RWPE2 (cell line): ENCODE data around the gene CARMIL3.
A peak's percentile ranks its signal among the peaks of the same experiment; 100 is the strongest.
"Not testable (repeated sequence)": the region's sequence is repeated elsewhere in the genome, so short reads cannot be mapped to it uniquely, and the experiment has no call there.

Source experiments
- ATAC-seq: fragments of 200-7000 bp; cut with Tn5 transposase; 3 replicates; pipeline ENCODE4 v1.9.1; 2021; ENCODE audit warnings: low read depth
- DNase-seq: peaks from one replicate; pipeline ENCODE4 v3.0.0-alpha.2; 2020; ENCODE audit warnings: low spot score
- H3K27ac ChIP-seq: fragments of 450-650 bp; 2 replicates; pipeline ENCODE4 v1.5.1; 2017; ENCODE audit warnings: mild to moderate bottlenecking; ENCODE audit not compliant: poor library complexity, severe bottlenecking
- H3K27me3 ChIP-seq: fragments of 250-450 bp; sonication (Bioruptor Pico); 2 replicates; pipeline ENCODE4 v1.5.1; 2021; ENCODE audit warnings: mild to moderate bottlenecking, moderate library complexity; ENCODE audit not compliant: insufficient read depth, poor library complexity, severe bottlenecking
- H3K36me3 ChIP-seq: fragments of 250-450 bp; sonication (Bioruptor Pico); 2 replicates; pipeline ENCODE4 v1.5.1; 2020; ENCODE audit warnings: low read depth, mild to moderate bottlenecking, moderate library complexity
- H3K4me1 ChIP-seq: fragments of 250-450 bp; sonication (Bioruptor Pico); 2 replicates; pipeline ENCODE4 v1.5.1; 2021; ENCODE audit warnings: mild to moderate bottlenecking, moderate library complexity; ENCODE audit not compliant: insufficient read depth, poor library complexity, severe bottlenecking
- H3K4me3 ChIP-seq: fragments of 250-450 bp; sonication (Bioruptor Pico); 2 replicates; pipeline ENCODE4 v1.5.1; 2021; ENCODE audit warnings: mild to moderate bottlenecking, moderate library complexity; ENCODE audit not compliant: severe bottlenecking
- H3K9me3 ChIP-seq: fragments of 250-450 bp; sonication (Bioruptor Pico); 2 replicates; pipeline ENCODE4 v1.5.1; 2021; ENCODE audit warnings: mild to moderate bottlenecking, moderate library complexity; ENCODE audit not compliant: severe bottlenecking
- TF ChIP-seq, protein P1 (sequence below): fragments of 450-650 bp; IDR thresholded peaks from one replicate; pipeline ENCODE4 v1.5.1; 2017; ENCODE audit warnings: mild to moderate bottlenecking, moderate library complexity; ENCODE audit not compliant: poor library complexity, severe bottlenecking

The CARMIL3 gene

GRCh38 chr14:24102357-24103048 lies 50.7 kb downstream of the CARMIL3 start:
- Histone ChIP-seq H3K4me3 (no peak overlapping the region), H3K36me3 (peaks cover 66% of the 10 kb centered on the region), H3K27me3 (no peaks in the 10 kb centered on the region), H3K9me3 (no peaks in the 10 kb centered on the region), H3K27ac (no peak overlapping the region), H3K4me1 (peaks cover 9% of the 10 kb centered on the region)
- TF ChIP-seq, protein P1, sequence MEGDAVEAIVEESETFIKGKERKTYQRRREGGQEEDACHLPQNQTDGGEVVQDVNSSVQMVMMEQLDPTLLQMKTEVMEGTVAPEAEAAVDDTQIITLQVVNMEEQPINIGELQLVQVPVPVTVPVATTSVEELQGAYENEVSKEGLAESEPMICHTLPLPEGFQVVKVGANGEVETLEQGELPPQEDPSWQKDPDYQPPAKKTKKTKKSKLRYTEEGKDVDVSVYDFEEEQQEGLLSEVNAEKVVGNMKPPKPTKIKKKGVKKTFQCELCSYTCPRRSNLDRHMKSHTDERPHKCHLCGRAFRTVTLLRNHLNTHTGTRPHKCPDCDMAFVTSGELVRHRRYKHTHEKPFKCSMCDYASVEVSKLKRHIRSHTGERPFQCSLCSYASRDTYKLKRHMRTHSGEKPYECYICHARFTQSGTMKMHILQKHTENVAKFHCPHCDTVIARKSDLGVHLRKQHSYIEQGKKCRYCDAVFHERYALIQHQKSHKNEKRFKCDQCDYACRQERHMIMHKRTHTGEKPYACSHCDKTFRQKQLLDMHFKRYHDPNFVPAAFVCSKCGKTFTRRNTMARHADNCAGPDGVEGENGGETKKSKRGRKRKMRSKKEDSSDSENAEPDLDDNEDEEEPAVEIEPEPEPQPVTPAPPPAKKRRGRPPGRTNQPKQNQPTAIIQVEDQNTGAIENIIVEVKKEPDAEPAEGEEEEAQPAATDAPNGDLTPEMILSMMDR, result no peak
- ATAC-seq (no peak), DNase-seq (no peak)

DNA sequence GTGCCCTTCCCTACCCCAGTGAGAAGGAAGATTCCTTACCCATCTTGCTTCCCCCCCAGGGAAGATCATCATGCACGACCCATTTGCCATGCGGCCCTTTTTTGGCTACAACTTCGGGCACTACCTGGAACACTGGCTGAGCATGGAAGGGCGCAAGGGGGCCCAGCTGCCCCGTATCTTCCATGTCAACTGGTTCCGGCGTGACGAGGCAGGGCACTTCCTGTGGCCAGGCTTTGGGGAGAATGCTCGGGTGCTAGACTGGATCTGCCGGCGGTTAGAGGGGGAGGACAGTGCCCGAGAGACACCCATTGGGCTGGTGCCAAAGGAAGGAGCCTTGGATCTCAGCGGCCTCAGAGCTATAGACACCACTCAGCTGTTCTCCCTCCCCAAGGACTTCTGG lies 51.6 kb downstream of the CARMIL3 start:
- H3K36me3 ChIP-seq, result peaks cover 57% of the 10 kb centered on the region
- DNase-seq (no peak), ATAC-seq (no peak)
- H3K27me3 ChIP-seq, result no peaks in the 10 kb centered on the region
- TF ChIP-seq, protein P1, result no peak
- peaks cover 13% of the 10 kb centered on the region for H3K4me1 ChIP-seq
- H3K27ac ChIP-seq, result no peak overlapping the region
- H3K4me3 ChIP-seq, result no peak overlapping the region
- H3K9me3 ChIP-seq, result no peaks in the 10 kb centered on the region

- not testable (repeated sequence) for H3K27ac ChIP-seq
- H3K4me1 ChIP-seq, result peaks cover 29% of the 10 kb centered on the region
Observed at GRCh38 chr14:24105609-24106239, 53.9 kb downstream of the CARMIL3 start.

GRCh38 chr14:24106672-24107271 lies 55.0 kb downstream of the CARMIL3 start:
- H3K4me3 ChIP-seq, result no peak overlapping the region
- no peak for DNase-seq
- no peaks in the 10 kb centered on the region for H3K9me3 ChIP-seq
- peaks cover 23% of the 10 kb centered on the region for H3K36me3 ChIP-seq
- peaks cover 29% of the 10 kb centered on the region for H3K4me1 ChIP-seq
- no peaks in the 10 kb centered on the region for H3K27me3 ChIP-seq
- TF ChIP-seq, protein P1, result no peak
- ATAC-seq, result no peak
- H3K27ac ChIP-seq, result no peak overlapping the region

More at GRCh38 chr14:24105609-24106239, 53.9 kb downstream of the CARMIL3 start:
- not testable (repeated sequence) for ATAC-seq, H3K9me3 ChIP-seq, H3K27me3 ChIP-seq, H3K4me3 ChIP-seq, DNase-seq
- H3K36me3 ChIP-seq, result peaks cover 34% of the 10 kb centered on the region

DNA sequence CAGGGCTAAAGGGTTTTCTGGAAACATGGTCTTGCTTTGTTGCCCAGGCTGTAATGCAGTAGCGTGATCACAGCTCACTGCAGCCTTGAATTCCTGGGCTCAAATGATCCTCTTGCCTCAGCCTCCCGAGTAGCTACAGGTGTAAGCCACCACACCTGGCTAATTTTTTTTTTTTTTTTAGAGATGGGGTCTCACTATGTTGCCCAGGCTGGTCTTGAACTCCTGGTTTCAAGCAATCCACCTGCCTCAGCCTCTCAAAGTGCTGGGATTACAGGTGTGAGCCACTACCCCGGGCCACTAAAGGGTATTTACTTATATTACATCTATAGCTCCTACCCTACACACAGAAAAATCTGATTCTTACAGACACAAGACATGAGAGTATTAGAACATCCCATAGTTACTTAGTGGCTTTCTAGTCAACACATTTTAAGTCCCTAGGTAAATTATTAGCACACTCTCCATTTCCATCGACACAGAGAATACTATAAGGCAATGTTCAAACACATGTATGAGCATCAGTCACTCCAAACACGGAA lies 56.6 kb downstream of the CARMIL3 start:
- Histone ChIP-seq H3K27ac (no peak overlapping the region), H3K36me3 (peaks cover 9% of the 10 kb centered on the region), H3K4me3 (no peak overlapping the region), H3K9me3 (no peaks in the 10 kb centered on the region), H3K27me3 (no peaks in the 10 kb centered on the region), H3K4me1 (peaks cover 29% of the 10 kb centered on the region)
- TF ChIP-seq, protein P1, result no peak
- DNase-seq, result no peak
- ATAC-seq, result peak; percentile 3; the same call in 1 of the 3 replicates
